Kidney capillary endothelial cell (primary cell): Measurements from ENCODE around the gene CDKAL1.
"Not testable (repeated sequence)": the region's sequence is repeated elsewhere in the genome, so short reads cannot be mapped to it uniquely, and the experiment has no call there.

Source experiments
- DNase-seq: peaks from one replicate; pipeline ENCODE4 v3.0.0-alpha.2; 2018; ENCODE audit warnings: low spot score

CDKAL1 gene

GRCh38 chr6:20534295-20535262 lies at the start of gene CDKAL1:
Gene CDKAL1, plus strand, starts transcription at chr6:20534457. Its CDS starts 11,894 bp downstream, at chr6:20546351.
- peak; percentile 86 for DNase-seq

GRCh38 chr6:20486641-20487040 lies 47.6 kb upstream of the CDKAL1 start:
- no peak for DNase-seq

- no peak for DNase-seq
Measured at GRCh38 chr6:20487669-20488375, 46.4 kb upstream of the CDKAL1 start.

- no peak for DNase-seq
Measured at GRCh38 chr6:20490591-20490990, 43.7 kb upstream of the CDKAL1 start.

- no peak for DNase-seq
Measured at GRCh38 chr6:20492099-20492498, 42.2 kb upstream of the CDKAL1 start.

GRCh38 chr6:20497216-20498040 lies 36.8 kb upstream of the CDKAL1 start:
- peak; percentile 60 for DNase-seq

GRCh38 chr6:20498041-20498385 lies 36.2 kb upstream of the CDKAL1 start:
- no peak for DNase-seq

- no peak for DNase-seq
Measured at GRCh38 chr6:20509212-20509611, 25.0 kb upstream of the CDKAL1 start.

- no peak for DNase-seq
Measured at GRCh38 chr6:20511852-20512251, 22.4 kb upstream of the CDKAL1 start.

- DNase-seq = not testable (repeated sequence)
Measured at GRCh38 chr6:20525208-20525607, 9.0 kb upstream of the CDKAL1 start.

GRCh38 chr6:20529086-20529448 lies 5.2 kb upstream of the CDKAL1 start:
- peak; percentile 48 for DNase-seq

- DNase-seq = no peak
Measured at GRCh38 chr6:20532881-20533280, 1.4 kb upstream of the CDKAL1 start.

- DNase-seq = no peak
Measured at GRCh38 chr6:20533746-20534294, 437 bp upstream of the CDKAL1 start.

GRCh38 chr6:20538131-20538662 lies 3.9 kb downstream of the CDKAL1 start:
- no peak for DNase-seq

GRCh38 chr6:20538907-20539306 lies 4.7 kb downstream of the CDKAL1 start:
- DNase-seq = no peak

GRCh38 chr6:20539387-20539786 lies 5.1 kb downstream of the CDKAL1 start:
- no peak for DNase-seq

- no peak for DNase-seq
Measured at GRCh38 chr6:20540683-20541082, 6.4 kb downstream of the CDKAL1 start.

GRCh38 chr6:20541382-20541781 lies 7.1 kb downstream of the CDKAL1 start:
- no peak for DNase-seq

- DNase-seq = no peak
Measured at GRCh38 chr6:20542927-20543602, 8.8 kb downstream of the CDKAL1 start.

GRCh38 chr6:20548264-20548663 lies 14.0 kb downstream of the CDKAL1 start:
- no peak for DNase-seq

GRCh38 chr6:20549398-20549797 lies 15.1 kb downstream of the CDKAL1 start:
- not testable (repeated sequence) for DNase-seq
